Umbilical cord (tissue), 2 donors: Measurements from ENCODE around the gene LRMDA. TPM values are rescaled to one million over a fixed set of nuclear protein-coding genes. Genes with fewer than 3 reads are reported as not detected.

Experiments
- DNase-seq: peaks from one replicate; pipeline ENCODE4 v3.0.0-alpha.2; 2015; ENCODE audit warnings: low spot score
- total RNA-seq: library from RNA; depleted of rRNA; stranded (reverse); fragments of >200 nt; gene quantifications from one replicate; pipeline ENCODE4 v1.2.3, GENCODE V29; 2014; ENCODE audit warnings: low replicate concordance; ENCODE audit not compliant: insufficient read depth

LRMDA gene
- total RNA-seq, 1 donor from 2014 or later = 1.7 TPM

DNA sequence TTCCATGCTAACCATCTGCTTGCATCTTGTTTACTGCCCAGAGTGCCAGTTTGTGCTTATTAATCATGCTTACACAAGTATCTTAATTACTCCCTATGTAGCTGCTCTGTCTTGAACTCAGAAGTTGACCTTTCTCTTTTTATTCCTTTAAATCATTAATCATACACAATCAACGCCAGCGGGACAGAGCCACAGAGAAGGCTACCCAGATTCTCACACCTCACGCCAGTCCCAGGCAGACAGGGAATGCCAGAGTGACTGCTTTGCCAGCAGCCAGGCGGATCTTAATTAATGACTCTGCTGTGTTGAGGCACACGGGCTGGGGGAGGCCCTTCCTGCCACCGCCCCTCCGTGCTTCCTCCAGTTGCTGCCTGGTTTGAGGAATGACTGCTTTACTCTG, 229.4 kb downstream of the LRMDA start:
- DNase-seq = no peak

- peak; percentile 95 for DNase-seq
These were observed 231.3 kb downstream of the LRMDA start for GRCh38 chr10:75662715-75663114.

DNA sequence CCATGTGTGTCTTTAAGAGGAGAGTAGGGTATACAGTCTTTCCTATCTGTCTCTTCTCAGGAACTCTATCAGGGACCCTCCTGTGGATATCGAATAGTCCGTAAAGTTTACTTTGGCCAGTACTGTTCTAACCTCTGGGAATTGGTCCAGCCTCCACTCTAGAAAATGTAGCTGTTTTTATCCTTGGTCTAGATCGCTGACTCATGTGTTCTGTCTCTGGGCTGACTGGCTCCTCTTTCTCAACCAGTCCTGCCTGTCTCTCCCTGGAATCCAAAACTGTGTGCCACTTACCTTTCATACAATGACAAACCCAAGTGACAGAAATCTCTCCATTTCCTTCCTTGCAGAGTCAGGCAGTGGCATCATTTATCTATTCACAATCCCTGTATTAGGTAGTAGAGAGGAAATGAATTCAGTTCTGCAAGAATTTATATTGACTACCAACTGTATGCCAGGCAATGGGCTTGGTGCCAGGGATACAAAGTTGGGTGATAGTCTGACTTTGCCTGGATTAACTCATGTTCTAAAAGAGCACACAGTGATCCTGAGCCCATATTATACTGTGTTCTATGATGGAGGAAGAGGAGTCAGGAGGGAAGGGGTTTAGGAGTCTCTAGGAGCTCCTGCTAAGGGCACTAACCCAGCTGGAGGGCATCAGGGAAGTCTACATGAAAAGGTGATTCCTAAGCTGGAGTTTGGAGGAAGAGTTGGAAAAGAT, 232.7 kb downstream of the LRMDA start:
- DNase-seq = no peak

- DNase-seq = no peak
These were observed 233.5 kb downstream of the LRMDA start for GRCh38 chr10:75664968-75665367.

- no peak for DNase-seq
These were observed 234.3 kb downstream of the LRMDA start for GRCh38 chr10:75665707-75666106.

DNA sequence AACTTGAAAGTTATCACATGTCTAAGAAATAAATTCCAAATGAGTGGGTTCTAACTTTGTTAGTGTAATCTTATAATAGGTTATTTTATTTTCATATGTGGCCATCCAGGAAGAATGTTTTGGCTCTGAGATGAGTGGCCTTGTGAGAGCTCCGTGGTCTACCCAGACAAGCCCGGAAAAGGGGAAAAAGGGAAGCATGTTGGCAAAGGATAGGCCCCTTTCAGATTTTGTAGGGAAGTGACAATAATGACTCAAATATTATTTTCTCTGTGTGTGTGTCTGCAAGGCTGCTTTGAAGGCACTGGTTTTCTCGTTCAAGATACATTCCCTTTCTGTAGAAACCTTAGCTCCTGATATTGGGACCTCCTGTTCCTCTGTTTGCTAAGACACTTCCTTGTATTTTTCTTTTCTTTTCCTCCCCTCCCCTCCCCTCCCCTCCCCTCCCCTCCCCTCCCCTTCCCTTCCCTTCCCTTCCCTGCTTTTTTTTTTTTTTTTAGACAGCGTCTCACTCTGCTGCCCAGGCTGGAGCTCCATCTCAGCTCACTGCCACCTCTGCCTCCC, 240.8 kb downstream of the LRMDA start:
- no peak for DNase-seq

GRCh38 chr10:75672842-75673241, 241.4 kb downstream of the LRMDA start:
- peak; percentile 69 for DNase-seq

DNA sequence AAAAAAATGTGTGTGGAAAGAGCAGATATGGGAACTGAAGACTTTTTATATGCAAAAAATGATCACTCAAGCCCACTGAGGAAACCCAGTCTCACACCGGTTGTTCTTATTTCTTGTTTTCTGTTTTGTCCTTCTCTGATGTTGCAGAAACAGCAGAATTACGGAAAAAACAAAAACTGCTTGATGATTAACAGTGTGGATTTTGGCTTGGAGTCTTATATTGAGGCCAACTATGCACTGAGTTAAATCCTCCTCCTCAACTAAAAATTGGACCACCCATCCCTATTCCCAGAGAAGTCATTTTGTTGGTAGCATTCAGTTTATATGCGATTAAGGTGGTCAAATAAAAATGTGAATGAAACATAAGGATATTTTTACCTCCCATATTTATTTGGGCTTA, 246.1 kb downstream of the LRMDA start:
- DNase-seq = no peak

DNA sequence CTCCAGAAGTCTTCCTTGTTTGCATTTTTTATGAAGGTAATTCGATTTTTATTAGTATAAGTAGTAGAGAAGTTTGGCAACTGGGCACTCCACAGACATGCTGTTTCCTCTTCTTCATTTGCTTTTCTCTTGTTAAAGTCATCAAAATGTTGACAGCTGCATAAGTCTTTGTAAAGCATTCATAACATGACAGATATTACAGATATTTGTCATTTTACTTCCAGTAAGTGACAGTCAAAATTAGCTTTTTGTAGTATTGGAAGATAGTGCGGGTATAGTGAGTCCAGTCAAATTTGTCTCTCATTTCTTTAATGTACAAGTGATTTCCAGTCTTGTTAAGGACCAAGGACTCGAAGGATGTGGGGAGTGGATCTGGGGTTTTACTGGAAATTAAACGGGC, 247.1 kb downstream of the LRMDA start:
- DNase-seq = no peak

GRCh38 chr10:75679536-75679935, 248.1 kb downstream of the LRMDA start:
- DNase-seq = no peak

- DNase-seq = no peak
These were observed 249.9 kb downstream of the LRMDA start for GRCh38 chr10:75681334-75681733.

DNA sequence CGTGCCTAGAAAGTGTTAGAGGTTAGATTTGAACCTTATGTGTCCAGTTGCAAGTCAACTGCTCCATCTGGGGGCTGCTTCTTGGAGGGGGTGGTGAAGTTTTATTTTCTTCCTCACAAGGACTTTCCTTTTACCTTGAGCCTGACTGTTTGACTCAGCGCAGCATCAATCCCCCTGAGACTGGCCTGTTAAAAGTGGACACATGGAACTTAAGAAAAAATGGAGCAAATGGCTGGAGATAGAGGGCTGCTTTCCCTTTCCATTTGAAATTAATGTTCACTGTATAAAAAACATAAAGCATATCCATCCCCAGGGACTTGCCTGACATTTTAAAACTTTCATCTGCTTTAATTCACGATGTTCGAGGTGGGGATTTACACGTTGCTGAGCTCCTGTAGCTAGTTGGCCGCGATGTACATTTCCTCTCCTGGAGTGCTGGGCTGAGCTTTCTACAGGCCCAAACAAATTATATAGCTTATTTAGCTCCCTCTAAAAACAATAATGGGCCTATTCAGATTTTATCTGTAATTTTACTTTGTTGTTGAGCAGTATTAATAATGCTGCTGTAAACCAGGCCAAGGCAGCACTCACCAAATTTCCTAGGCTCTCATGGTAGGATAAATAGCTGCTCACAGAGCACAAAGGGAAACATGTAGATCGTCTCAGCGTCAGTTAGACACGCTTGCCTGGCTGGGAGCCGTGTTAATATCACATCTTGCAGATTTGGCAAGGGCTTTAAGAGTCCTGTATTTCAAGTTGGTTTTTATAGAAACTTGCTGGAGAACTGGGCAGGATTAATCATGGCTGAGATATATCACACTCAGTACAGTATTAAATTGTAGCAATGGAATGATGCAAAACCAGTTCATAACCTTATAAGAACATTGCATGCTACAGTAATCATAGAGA, 251.5 kb downstream of the LRMDA start:
- peak; percentile 92 for DNase-seq

DNA sequence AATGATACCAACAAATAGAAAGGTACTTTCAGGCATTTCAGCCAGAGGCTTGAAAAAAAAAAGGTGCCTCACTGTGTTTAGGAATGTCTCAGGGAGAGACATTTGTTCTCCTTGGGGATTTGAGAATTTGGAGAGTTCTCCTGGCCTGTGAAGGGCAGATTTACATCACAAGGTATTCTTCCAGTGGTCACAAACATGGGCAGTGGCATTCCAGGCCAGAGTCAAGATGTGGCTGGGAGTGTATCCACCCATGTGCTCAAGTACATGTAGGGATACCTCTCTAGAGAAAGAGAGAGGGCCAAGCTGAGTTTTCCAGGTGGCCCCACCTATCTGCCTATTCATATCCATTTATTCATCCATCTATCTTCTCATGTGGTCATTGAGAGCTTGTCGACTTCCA, 253.8 kb downstream of the LRMDA start:
- no peak for DNase-seq

DNA sequence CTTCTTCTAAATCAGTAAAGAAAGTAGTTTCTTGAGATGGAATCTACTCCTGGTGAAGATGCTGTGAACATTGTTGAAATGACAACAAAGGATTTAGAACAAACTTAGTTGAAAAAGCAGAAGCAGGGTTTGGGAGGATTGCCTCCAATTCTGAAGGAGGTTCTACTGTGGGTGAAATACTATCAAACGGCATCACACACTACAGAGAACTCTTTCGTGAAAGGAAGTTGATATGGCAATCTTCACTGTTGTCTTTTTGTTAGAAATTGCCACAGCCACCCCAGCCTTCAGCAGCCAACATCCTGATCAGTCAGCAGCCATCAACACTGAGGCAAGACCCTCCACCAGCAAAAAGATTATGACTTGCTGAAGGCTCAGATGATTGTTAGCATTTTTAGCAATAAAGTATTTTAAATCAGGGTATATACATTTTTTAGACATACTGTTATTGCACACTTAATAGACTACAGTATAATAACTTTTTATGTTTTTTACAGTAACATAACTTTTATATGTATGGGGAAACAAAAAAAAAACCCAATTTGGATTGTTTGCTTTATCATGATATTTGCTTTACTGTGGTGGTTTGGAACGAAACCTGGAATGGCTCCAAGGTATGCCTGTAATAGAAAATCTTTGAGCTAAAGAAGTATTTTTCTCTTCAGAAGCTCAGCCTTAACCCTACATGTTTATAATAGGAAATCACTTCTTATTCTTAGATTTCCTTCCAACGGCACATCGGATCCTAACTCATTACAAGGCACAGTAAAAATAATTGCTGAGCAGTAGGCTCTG, 257.3 kb downstream of the LRMDA start:
- peak; percentile 39 for DNase-seq

- no peak for DNase-seq
These were observed 262.1 kb downstream of the LRMDA start for GRCh38 chr10:75693489-75693888.

DNA sequence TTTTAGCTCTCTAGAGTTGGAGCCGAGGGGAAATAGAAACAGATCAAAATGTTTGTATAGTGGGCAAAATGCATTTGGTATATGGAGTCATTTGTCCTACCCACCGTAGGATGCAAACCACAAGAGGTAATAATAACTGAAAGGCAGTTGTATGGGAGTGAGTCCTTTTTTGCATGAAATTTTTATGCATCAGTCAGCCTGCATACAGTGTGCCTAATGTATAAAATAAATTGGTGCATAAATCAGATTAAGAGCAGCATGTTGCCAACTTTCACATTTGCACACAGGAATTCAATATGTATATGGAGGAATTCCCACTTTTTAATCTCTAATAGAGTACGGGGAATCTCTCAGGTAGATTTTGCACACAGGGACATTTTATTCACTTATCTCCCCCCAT, 262.8 kb downstream of the LRMDA start:
- DNase-seq = no peak

DNA sequence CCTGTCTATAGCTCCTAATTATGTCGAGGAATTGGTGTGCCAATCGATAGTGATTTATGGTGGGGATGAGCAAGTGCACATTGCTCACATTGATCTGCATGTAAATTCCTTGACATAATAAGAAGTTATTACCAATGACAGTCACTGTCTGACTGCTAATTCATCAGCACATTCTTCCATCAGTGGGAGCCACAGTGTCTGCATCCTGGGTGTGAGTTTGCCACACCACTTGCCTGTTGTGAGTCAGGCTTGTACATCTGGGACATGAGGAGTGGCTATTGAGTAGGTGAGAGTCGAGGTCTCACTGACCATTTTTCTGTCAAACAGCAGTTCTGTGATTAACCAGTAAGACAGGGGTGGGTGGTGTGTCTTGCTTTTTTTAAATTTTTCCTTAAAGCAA, 263.4 kb downstream of the LRMDA start:
- no peak for DNase-seq

GRCh38 chr10:75695994-75696393, 264.6 kb downstream of the LRMDA start:
- no peak for DNase-seq

GRCh38 chr10:75696536-75696935, 265.1 kb downstream of the LRMDA start:
- no peak for DNase-seq

GRCh38 chr10:75703191-75703854, 271.9 kb downstream of the LRMDA start:
- DNase-seq = no peak

GRCh38 chr10:75705426-75705825, 274.0 kb downstream of the LRMDA start:
- no peak for DNase-seq
